HG03460 (cell line): Measurements from ENCODE around the gene DCTN3.
A peak's percentile ranks its signal among the peaks of the same experiment; 100 is the strongest.

ENCODE experiments used
- ATAC-seq: cut with Tn5 transposase; IDR thresholded peaks from one replicate; pipeline ENCODE4 v1.9.1; 2021; ENCODE audit not compliant: unreplicated experiment

DCTN3 gene

GRCh38 chr9:34620061-34620994 lies at the start of gene DCTN3:
Gene DCTN3, minus strand, starts transcription at chr9:34620495. Its CDS starts 31 bp downstream, at chr9:34620464.
- peak; percentile 99 for ATAC-seq

DNA sequence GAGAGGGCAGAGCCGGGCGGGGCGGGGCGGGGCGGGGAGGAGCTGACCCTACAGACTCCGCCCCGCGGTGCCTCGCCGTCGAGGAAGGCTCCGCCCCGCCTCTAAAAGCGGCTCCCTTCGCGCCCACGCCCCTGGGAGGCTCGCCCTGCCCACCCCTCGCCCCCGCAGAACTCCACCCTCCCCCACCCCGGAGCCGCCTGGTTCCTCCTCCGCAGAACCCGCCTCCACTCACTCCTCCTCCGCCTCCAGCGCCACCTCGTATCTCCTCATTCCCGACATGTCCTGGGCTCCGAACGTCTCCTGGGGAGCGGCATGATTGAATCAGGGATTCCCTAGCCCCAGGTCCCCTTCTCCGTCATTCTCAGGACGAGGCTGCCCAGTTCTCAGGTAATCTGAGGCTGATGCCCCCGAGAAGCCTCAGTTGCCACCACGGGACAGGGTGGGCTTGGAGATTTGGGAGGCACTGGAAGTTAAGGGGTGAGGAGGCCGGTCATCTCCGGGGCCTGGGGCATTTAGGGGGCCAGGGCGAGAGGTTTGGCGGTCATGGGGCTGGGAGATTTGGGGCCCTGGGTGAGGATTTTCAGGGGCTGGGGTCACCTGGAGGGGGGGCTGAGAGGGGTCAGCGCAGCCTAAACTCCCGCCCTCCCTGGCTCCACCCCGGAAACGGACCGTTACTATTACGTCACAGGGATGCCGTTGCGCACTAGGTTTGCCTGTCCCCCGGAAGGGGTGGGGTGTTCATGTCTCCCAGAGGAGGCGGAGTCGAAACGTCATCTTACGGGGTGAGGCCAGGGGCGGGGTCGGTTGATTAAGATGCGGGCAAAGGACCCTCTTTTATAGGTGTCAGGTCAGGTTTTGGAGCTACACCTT lies 45.3 kb upstream of the DCTN3 start:
- peak; percentile 66 for ATAC-seq

- peak; percentile 3 for ATAC-seq
These were observed 44.7 kb upstream of the DCTN3 start for GRCh38 chr9:34665067-34665380.

DNA sequence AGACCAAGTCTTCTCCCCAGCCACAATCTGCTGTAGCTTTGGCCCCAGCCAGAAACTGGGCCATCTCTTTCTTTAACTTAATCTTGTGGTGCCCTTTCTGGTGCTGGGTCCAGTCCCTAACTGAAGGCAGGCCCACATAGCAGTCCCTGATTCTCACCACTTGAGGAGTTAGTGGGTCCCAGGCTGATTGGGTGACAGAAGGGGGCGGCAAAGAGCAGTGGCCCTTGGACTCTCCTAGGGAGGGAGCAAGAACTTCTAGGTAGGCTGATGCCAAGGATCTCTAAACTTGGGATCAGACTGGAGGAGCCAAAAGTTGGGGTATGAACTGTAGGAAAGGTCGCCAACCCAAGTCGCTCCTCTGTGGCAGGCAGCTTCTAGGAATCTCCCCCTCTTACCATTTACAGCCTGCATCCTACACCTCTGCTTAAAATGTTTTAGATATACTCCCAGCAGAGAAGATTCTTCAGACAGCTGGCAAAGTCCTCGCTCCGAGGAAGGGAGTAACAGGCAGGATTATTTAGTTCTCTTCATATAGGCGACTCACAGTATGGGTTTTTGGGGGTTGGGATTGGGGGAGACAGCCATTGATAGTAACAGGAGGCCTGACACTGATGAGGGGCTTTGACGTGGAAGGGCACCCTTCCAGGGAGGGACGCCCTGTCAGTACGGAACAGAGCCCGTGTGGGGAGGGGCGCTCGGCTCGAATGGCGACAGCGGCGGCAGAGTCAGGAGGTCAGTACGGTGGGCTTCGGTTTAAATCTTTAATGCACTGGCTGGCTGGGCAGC lies 44.2 kb upstream of the DCTN3 start:
- ATAC-seq = peak; percentile 40

DNA sequence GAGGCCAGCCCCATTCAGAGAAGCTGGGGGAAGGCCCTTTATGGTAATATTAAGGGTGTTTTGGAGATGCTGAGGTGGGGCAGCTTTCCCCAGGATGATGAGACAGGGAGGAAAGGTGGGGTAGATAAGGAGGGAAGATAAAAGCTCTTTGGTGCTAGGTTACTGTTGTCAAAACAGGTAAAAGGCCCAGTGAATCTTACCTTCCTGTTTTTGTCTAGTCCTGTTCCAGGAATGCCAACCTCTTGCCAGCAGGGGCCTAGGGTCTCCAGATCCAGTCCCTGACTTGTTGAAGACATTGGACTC lies 43.0 kb upstream of the DCTN3 start:
- no peak for ATAC-seq

DNA sequence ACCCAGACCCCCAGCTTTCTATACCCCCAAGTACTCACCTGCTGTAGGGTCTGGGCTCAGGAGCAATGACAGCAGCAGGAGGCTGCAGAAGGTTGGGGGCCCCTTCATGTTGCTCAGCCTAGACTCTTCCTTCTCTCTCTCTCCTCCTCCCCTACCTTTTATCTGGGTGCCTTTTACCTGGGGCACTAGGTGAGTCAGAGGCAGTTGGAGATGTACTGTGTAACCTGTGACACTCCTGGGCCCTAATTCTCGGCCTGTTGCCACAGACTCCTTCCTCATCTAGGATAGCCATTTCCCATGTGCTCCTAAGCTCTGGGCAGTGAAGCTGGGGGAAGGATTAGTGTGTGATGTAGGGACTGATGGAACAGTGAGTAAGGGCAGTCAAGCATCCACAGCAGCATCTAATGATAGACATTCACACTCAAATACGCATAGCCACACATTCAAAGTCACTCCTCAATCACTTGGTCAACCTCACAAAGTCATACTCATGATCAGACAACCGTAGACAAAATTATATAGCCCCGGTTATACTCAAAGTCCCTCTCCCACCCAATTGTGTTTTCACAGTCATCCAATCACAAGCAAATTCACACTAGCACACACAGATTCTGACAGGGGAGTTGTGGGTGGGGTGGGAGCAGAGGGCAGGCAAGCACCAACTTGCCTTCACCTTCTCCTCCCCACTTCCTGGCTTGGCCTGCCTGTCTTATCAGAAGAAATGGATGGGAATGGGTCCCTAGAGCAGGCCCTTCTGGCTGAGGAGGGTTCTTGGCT lies 42.4 kb upstream of the DCTN3 start, which contains the start of gene CCL27:
Gene CCL27 (minus strand): TSS at position 132 of the 777 bp plus-strand sequence. CDS start 24 bp downstream, at position 108.
- no peak for ATAC-seq

DNA sequence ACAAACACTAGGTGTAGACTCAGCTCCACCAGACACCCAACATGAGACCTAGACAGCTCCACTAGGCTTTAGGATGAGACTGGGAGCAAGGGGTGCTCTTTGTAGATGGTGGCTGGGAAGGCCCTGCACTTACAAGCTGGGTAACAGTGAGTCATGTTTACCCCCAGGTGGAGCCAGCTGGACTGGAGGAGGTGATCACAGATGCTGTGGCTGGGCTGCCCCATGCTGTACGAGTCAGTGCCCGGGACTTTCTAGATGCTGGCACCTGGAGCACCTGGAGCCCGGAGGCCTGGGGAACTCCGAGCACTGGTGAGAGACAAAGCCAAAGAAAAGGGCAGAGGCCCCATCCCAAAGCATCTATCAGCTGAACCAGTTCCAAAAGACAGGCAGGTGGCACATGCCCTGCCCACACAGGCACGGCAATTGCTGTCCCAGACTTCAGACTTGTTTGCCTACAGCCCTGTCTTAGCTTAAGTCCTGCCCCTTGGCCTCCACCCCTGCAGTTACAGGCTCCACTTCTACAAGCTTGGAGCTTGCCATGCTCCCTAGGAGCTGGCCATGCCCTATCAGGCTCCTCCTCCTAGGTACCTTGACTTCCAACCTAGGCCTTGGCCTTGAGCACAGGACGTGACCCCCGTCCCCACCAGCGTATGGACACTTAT lies 39.4 kb upstream of the DCTN3 start:
- no peak for ATAC-seq

DNA sequence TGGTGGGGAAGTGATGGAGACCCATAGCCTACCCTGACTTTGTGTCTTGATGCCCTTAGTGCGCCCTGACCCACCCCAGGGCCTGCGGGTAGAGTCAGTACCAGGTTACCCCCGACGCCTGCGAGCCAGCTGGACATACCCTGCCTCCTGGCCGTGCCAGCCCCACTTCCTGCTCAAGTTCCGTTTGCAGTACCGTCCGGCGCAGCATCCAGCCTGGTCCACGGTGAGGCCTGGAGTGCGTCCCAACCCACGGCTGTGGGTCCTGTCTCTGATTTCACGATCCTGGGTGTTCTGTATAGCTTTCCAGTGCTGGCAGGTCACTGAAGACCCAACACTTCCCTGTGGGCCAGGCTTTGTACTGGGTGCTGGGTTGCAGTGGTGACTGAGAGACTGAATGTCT lies 38.2 kb upstream of the DCTN3 start:
- ATAC-seq = no peak

GRCh38 chr9:34656992-34657391 lies 36.7 kb upstream of the DCTN3 start:
- ATAC-seq = no peak

DNA sequence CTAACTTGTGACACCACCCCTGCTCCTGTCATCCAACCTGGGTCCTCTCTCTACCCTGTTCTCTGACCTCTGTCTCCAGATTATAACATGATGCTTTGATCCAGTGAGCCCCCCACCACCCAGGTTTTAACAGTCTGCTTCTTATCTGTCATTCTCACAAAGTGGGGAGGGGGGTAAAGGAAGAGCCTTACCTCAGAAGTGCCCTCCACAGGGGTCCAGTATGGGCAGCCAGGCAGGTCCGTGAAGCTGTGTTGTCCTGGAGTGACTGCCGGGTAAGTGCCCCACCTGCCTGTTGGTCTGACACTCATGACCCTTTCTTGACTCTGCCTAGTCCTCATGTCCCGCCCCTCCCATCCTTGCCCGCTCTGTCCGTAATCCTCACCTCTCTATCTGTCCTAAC lies 35.1 kb upstream of the DCTN3 start:
- no peak for ATAC-seq

GRCh38 chr9:34654323-34655051 lies 34.2 kb upstream of the DCTN3 start:
- no peak for ATAC-seq

GRCh38 chr9:34653151-34654072 lies 33.1 kb upstream of the DCTN3 start:
- ATAC-seq = no peak

DNA sequence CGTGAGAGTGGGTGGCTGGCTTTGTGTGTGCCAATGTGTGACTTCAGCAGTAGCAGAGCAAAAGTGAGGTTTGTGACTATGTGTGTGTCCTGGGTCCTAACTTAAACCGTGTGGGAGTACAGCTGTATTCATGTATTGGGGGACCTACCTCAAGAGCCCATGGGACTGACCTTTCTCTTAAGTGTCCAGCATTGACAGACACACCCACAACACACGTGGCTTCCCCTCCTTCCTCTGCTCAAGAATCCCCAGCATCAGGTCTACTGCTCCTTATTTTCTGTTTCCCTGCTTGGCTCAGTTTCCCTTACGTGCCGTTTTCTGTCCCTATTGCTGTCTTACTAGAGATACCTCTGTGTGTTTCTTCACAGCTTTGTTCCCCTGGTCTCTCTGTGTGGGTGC lies 32.3 kb upstream of the DCTN3 start:
- no peak for ATAC-seq

GRCh38 chr9:34651876-34652601 lies 31.7 kb upstream of the DCTN3 start, which contains the start of gene IL11RA:
Gene IL11RA, plus strand, starts transcription at chr9:34652185. Its CDS starts 3,033 bp downstream, at chr9:34655218.
- no peak for ATAC-seq

DNA sequence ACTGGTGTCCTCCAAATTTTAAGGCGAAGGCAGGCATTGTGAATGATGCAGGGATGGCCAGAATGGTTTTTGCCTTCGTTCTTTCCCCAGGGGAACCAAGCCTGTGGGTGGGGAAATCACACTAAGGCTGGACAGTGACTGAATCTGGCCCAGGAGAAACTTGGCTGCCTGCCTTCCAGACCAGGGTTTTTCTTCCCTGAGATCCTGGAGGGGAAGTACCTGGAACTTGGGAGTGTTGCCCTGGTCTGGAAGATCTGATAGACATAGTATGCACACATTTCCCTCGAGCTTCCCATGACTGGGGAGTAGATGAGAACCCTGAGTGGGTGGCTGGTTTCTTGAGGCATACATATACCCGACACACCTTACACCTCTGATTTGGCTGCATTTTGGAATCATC lies 31.0 kb upstream of the DCTN3 start:
- ATAC-seq = no peak

DNA sequence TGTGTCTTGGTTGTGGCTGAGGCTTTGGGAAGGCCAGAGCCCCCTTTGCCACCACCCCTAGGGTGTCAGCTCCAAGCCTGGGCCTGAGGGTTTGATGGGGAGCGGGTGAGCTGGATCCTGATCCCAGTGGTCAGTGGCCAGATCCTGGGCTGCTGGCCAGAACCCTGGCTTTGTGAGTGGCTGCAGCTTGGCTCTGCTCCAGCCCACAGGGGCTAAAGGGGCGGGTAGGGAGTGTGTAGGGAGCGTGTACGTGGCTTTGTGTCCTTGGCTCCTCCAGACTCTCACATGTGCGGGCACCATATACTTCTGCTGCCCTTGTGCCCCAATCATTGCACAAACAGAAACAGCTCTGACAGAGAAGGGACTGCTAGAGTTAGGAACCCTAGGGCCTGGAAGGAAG lies 30.5 kb upstream of the DCTN3 start:
- no peak for ATAC-seq

DNA sequence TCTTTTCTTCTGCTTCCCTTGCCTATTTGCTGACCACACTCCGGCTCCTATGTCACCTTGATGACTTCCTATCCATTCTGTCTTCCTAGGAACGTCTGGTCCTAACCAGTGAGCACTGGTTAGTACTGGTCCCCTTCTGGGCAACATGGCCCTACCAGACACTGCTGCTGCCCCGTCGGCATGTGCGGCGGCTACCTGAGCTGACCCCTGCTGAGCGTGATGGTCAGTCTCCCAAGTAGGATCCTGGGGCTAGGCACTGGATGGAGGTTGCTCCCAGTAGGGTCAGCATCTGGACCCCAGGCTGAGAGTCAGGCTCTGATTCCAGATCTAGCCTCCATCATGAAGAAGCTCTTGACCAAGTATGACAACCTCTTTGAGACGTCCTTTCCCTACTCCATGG lies 28.4 kb upstream of the DCTN3 start:
- ATAC-seq = no peak
